HG02938 (cell line): Measurements from ENCODE around the gene FGF18.
"Not testable (repeated sequence)": the region's sequence is repeated elsewhere in the genome, so short reads cannot be mapped to it uniquely, and the experiment has no call there.

Experiments
- ATAC-seq: cut with Tn5 transposase; IDR thresholded peaks from one replicate; pipeline ENCODE4 v1.9.1; 2021; ENCODE audit warnings: mild to moderate bottlenecking, moderate library complexity; ENCODE audit not compliant: unreplicated experiment

FGF18 gene

GRCh38 chr5:171398660-171399059, 20.8 kb upstream of the FGF18 start:
- ATAC-seq = not testable (repeated sequence)

DNA sequence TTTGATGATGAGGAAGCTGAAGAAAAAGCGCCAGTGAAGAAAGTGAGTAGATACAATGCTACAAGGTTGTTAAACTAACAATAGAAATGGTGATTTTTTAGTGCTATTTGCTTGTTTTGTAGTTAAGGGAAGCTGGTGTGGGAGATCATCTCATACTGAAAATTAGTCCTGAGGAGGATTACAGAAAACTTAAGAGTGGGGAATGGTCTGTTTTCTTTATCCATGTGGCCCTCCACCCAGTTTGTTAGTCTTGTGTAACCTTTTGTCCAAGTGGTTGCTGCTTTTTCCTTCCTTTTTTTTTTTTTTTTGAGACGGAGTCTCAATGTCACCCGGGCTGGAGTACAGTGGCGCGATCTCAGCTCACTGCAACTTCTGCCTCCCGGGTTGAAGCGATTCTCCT, 19.3 kb upstream of the FGF18 start:
- ATAC-seq = no peak

- ATAC-seq = no peak
These were observed 18.1 kb upstream of the FGF18 start for GRCh38 chr5:171401167-171401947.

GRCh38 chr5:171402751-171403150, 16.7 kb upstream of the FGF18 start:
- not testable (repeated sequence) for ATAC-seq

- ATAC-seq = no peak
These were observed 13.8 kb upstream of the FGF18 start for GRCh38 chr5:171405615-171406014.

DNA sequence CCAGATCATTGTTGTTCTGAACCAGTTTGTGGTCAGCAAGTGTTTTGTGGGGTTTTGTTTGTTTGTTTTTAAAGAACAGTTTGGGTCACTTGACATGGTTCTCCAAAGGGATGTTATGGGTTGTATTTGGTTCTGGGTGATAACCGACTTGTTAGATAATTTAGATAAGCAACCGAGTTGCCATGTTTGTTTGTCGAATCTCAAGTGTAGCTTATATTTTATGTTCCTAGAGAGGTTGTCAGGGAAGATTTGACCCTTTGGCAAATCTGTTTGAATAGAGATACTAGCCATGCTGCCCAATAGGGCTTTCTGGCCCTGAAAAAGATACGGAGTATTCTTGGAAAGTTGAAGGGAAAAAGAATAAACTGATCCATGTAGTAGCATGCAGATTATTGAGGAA, 12.2 kb upstream of the FGF18 start:
- no peak for ATAC-seq

DNA sequence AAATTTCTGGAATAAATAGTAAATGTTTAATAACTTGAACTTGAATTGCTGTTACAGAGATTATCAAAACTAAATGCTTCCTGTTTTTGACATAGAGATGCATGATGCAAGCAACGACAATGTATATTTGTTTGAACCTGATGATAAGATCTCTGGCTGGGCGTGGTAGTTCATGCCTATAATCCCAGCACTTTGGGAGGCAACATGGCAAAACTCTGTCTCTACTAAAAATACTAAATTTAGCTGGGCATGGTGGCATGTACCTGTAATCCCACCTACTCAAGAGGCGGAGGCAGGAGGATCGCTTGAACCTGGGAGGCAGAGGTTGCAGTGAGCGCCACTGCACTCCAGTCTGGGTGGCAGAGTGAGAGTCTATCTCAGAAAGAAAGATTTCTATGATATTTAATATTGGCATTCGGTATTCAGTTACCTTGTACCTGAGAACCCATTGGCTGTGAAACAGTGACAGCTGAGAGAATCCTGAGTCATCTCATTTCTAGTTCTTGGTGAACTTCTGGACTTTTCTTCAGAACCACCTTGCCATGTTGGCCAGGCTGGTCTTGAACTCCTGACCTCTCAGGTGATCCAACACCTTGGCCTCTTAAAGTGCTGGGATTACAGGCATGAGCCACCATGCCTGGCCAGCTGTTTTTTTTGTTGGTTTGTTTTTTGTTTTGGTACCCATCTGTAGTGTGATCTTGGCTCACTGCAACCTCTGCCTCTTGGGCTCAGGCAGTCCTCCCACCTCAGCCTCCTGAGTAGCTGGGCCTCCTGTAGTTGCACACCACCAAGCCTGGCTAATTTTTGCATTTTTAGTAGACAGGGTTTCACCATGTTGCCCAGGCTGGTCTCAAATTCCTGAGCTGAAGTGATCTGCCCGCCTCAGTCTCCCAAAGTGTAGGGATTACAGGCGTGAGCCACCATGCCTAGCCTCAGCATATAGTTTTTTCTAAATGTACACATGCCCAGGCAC, 10.0 kb upstream of the FGF18 start:
- ATAC-seq = no peak

GRCh38 chr5:171410181-171410580, 9.3 kb upstream of the FGF18 start:
- ATAC-seq = no peak

GRCh38 chr5:171412186-171412585, 7.3 kb upstream of the FGF18 start:
- ATAC-seq = no peak

DNA sequence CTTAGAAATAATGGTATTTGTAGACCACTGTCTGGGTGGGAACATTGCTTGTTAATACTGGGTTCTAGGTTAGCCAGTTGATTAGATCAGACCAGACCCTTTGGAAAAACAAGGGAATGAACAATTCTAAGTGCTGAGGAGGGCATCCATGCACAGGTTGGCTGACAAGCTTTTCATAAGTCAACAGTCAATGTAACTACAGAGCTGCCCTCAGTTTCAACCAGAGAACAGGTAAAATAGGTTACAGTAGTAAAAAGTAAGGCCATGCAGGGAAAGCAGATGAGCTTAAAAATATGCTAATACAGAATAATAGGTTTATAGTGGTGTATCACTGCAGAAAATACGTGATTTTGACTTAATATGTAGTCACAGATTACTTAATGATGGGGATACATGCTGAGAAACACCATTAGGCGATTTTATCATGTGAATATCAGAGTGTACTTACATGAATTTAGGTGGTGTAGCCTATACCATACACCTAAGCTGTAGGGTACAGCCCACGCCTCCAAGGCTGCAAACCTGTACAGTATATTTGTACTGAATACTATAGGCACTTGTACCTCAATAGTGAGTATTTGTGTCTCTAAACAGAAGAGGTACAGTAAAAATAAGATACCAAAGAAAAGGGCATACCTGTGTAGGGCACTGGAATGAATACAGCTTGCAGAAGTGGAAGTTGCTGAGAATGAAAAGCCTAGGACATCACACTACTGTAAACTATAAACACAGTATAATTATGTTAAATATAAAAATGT, 6.1 kb upstream of the FGF18 start:
- no peak for ATAC-seq

DNA sequence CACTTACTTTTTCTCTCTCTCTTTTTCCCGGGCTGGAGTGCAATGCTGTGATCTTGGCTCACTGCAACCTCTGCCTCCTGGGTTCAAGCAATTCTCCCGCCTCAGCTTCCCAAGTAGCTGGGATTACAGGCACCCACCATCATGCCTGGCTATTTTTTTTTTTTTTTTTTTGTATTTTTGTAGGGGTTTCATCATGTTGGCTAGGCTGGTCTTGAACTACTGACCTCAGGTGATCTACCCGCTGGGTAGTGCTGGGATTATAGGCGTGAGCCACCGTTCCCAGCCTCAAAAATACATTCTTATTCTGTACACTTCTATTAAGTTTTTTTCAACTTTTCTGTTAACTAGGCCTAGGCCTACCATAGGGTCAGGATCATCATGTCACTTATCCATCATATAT, 5.5 kb upstream of the FGF18 start:
- not testable (repeated sequence) for ATAC-seq

- ATAC-seq = no peak
These were observed 4.2 kb upstream of the FGF18 start for GRCh38 chr5:171415115-171415730.

DNA sequence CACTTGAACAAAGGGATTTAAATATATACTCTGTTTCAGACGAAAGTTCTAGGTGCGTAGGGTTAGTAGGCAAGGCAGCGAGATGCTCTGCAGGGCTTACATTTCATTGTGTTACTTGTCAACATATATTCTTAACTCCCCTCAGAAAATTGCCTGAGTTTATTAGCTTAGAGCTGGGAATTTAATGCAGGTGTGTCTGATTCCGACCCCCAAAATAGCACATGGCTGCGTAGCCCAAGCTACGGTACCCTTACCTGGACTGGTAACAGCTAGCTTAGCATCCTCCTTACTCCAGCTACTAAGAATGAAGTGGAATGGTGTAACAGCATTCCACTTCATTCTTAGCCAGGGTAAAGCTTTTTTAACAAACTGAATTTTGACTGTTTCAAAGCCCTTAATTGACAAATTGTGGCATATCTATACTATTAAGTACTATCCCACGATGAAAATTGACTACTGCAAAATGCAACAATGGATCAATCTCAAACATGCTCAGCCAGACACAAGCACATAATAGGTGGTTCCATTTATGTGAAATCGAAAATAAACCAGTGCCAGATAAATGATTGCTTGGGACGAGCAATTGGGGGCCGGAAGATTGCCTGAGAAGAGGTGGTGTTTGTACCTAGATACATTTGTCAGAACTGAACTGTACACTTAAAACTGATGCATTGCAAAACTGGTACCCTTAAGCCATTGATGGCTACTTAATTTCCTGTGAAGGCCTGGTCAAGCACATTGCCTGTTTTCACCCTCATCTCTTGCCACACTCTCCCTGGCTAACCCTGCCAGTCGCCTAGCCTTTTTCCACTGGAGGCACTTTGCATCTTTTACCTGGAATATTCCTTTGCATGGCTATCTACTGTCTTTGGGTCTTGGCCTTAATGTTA, 3.0 kb upstream of the FGF18 start:
- ATAC-seq = no peak

DNA sequence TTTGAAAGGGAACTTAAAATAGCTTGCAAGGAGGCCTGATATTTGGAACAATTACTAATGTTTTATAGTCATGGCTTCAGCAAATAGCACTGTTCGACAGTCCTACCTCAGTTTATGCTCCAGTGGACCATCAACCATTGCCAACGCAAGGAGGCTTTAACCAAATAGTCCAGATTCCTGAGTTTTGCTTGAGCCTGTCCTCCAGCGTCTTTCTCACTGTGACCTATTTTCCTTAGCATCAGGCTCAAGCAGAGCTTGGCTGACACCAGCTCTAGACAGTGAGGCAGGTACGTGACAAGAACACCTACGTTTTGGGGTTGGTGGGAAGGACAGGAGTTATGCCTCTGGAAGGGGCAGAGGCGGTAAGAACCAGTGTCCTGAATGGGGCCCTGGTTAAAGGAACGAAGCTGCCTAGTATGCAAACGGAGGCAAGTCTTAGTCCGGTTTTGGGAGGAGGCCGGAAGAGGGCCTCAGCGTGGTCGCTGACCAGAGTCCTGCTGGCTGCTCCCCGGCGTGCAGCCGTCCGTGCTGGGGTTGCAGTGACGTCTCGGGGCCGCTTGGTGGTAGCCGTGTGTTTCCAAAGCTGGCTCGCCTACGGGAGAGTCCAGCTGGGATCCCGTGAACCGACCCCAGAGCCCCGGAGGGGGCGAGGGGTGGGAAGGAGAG, 998 bp upstream of the FGF18 start:
- peak; percentile 67 for ATAC-seq

GRCh38 chr5:171419688-171420430, 412 bp downstream of the FGF18 start:
- ATAC-seq = peak; percentile 27

- no peak for ATAC-seq
These were observed 1.2 kb downstream of the FGF18 start for GRCh38 chr5:171420431-171421241.
